GM19395 (cell line): Measurements from ENCODE around the gene RGS6.

Source experiments
- ATAC-seq: cut with Tn5 transposase; IDR thresholded peaks from one replicate; pipeline ENCODE4 v1.9.1; 2021; ENCODE audit warnings: mild to moderate bottlenecking, moderate library complexity; ENCODE audit not compliant: unreplicated experiment

Gene RGS6

GRCh38 chr14:72600551-72601330 lies 668.5 kb downstream of the RGS6 start:
- ATAC-seq, result no peak

DNA sequence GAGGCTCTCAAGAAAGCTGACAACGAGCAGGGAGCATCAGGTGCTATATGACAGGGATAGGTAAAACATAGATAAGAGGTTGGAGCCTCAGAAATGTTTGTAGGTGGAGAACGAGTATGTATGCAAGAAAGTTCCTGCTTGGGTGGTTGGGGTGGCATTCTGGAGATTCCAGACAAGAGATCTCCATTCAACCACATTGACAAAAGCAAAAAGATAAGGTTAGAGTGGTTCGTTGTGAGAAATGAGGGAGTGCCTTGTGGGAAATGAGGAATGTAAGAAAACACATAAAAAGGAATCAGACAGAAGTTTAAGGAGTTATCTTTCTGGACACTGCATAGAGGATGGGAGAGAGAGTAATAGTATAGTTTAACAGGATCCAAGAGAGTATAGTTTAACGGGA lies 671.4 kb downstream of the RGS6 start:
- no peak for ATAC-seq

- ATAC-seq, result no peak
Measured at GRCh38 chr14:72604133-72604532, 671.9 kb downstream of the RGS6 start.

GRCh38 chr14:72605096-72605920 lies 673.1 kb downstream of the RGS6 start:
- no peak for ATAC-seq

DNA sequence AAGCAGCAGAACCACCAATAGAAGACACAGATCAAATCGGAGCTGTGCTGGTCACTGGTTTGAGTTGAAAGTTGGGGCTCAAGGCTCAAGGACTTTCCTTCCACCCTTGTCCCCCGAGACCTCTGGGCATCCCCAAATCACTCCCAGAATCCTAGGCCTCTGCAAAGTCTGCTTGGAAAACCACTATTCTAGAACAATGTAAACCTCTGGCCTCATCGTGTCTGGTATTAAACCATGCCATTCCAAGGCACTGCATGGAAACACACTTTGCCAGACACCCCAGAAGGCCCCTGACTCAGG lies 673.6 kb downstream of the RGS6 start:
- ATAC-seq, result no peak

DNA sequence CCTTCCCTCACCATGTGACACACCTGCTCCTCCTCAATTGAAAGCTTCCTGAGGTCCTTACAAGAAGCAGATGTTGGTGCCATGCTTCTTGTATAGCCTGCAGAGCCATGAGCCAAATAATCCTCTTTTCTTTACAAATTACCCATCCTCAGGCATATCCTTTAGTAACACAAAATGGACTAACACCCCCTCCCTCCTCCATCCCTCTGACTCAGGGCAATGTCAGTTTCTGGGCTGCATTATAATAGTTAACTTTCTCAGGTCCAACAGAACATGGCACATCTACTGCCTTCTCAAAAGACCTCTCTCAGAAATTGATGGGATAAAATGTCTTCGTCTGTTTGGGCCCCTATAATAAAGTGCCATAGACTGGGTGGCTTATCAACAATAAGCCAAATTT lies 674.6 kb downstream of the RGS6 start:
- ATAC-seq, result no peak

- no peak for ATAC-seq
Measured at GRCh38 chr14:72607386-72608130, 675.3 kb downstream of the RGS6 start.

GRCh38 chr14:72608391-72609204 lies 676.4 kb downstream of the RGS6 start:
- ATAC-seq, result no peak

- no peak for ATAC-seq
Measured at GRCh38 chr14:72609205-72609916, 677.1 kb downstream of the RGS6 start.

DNA sequence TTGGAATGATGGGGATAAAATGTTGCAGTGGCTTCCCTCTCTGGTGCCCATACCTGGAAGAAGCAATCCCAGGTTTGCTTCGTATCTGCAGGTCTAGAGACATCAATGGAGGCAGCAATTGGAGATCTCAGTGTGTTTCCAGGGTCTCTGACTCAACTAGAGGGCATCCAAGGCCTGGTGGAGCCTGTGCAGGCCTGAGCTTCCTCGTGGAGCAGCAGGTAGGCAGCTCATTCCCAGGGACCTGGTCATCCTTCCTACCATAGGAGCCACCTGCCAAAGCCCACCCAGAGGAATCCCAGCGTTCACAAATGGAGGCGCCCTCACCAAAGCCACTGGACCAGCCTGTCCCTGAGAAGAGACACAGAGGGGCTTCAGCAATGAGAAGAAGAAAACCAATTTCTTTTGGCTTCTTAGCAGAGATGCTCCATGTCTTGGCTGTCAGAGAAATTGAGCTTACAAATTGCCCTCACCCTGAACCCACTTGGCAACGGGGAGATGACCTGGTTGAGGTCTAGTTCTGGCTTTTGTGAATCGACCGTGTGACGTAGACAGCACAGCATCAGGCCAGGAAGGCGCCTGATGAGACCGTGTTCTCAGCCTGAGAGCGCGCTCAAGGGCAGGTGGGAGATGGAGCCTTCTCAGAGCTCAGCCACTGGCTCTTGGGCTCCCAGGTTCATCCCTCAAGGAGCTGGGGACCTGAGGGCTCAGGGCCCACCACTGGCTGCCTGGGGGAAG lies 678.0 kb downstream of the RGS6 start:
- ATAC-seq, result no peak

- ATAC-seq, result no peak
Measured at GRCh38 chr14:72610831-72611200, 678.6 kb downstream of the RGS6 start.

GRCh38 chr14:72611506-72611905 lies 679.3 kb downstream of the RGS6 start:
- ATAC-seq, result no peak

- ATAC-seq, result no peak
Measured at GRCh38 chr14:72612041-72612440, 679.8 kb downstream of the RGS6 start.

GRCh38 chr14:72613231-72613974 lies 681.2 kb downstream of the RGS6 start:
- ATAC-seq, result no peak

- no peak for ATAC-seq
Measured at GRCh38 chr14:72613975-72614319, 681.7 kb downstream of the RGS6 start.

GRCh38 chr14:72614365-72614764 lies 682.1 kb downstream of the RGS6 start:
- no peak for ATAC-seq

DNA sequence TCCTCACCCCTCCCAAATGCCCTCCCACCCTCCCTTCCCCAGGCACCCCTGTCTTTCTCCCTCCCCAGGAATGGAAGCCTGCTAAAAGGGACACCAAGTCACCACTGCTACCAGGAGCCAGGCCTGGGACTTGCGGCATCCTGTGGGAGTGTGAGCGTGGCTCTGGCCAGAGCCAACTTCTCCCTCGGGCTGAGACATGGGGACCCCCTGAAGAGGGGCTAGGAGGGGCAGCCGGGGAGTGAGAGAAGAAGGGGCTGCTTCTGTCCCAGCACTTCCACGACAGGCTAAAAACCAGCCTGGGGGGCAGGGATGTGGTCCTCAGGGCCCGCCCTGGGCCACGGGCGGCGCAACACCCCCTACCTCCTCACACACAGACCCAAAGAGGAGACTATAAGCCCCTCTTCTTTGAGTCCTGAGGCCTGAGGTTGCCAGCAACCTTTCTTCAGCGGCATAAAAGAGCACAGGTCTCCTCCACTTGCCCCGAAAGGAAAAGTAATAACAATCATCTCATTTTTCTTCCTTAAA lies 682.7 kb downstream of the RGS6 start:
- ATAC-seq, result no peak

- no peak for ATAC-seq
Measured at GRCh38 chr14:72615451-72616121, 683.4 kb downstream of the RGS6 start.
